GM21717 (cell line): ENCODE data around the gene BTBD9.

ENCODE experiments used
- ATAC-seq: cut with Tn5 transposase; IDR thresholded peaks from one replicate; pipeline ENCODE4 v1.9.1; 2021; ENCODE audit warnings: mild to moderate bottlenecking, moderate library complexity; ENCODE audit not compliant: unreplicated experiment

Gene BTBD9

DNA sequence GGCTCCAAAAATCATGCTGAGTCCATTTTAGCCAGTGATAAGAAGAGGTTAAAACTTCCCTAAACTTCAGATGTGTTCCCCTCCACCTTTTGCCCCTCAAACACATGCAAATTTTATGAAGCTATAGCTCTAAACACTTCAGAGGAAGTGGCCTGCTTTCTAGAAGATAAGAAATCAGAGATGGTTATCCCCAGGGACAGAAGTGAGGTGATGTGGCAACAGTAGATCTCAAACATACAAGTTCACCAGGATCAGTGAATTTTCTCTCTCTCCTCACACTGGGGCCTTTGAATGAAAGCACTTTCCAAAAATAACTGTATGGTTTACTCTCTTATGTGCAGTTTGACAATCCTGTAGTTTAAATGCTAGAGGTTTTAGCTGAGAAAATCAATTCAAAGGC is 332.0 kb downstream of the BTBD9 start:
- ATAC-seq, result no peak

DNA sequence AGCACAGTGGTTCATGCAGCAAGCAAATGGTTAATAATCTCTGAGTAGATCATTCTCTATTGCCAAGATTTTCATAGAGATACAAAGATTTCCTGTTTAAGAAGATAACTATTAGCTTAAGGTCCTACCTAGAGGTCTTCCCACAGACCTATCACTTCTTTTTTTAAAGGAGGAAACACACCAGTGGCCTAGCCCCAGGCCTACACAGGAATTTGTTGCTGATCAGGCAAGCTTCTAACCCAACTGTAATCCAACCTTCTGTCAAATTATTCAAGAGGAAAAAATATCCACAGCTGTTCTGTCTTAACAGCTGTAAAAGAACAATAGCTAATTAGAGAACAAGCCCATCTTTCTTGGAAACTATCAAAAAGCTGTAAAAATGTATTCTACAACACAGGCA is 332.8 kb downstream of the BTBD9 start:
- ATAC-seq, result no peak

DNA sequence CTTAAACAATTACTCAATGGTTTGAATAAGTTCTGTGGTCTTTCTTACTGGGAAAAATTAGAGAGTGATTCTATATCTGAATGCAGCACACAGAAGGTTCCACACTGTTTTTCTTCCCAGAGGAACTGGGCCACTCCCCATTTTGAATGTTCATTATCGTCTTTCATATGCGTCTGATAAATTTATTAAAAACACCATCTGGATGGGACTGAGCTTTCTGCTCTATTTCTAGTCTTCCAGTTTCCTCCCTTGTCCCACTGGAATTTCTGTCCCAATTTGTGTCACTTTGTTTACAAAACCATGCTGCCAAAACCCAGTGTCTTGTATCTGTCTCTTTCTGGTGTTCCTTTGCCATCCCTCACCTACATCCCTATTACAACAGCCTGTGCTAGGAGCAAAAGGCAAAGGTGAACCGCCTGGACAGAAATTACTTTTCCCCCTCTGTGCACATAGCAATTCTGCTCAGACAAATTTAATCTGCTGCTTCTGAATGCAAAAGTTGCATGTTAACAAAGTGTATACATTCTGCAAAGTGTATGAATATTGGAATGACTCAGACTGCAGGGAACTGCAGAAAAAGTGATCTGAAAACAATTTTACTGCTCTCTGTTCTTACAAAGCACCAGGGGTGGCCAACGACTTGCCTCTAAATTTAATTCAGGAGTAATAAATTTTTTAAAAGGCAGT is 333.6 kb downstream of the BTBD9 start:
- no peak for ATAC-seq

DNA sequence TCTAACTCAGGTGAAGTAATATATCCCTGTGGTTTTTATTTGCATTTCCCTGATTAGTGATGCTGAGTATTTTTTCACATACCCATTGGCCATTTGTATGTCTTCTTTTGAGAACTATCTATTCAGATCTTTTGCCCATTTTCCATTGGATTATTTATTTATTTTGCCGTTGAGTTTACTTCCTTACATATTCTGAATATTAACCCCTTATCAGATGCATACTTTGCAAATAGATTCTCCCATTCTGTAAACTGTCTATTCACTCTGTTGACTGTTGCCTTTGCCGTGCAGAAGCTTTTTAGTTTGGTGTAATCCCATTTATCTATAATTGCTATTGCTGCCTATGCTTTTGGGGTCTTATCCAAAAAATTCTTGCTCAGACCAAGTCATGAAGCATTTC is 336.9 kb downstream of the BTBD9 start:
- no peak for ATAC-seq

DNA sequence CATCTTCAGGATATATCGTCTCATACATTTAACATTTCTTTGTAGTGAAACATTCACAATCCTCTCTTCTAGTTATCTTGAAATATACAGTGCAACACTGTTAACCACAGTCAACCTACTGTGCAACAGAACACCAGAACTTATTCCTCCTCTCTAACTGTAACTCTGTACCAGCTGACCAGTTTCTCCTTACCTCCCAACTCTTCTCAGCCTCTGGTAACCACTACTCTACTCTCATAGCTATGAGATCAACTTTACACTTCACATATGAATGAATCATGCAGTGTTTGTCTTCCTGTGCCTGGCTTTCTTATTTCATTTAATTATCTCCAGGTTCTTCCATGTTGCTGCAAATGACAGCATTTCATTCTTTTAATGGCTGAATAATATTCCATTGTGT is 337.6 kb downstream of the BTBD9 start:
- no peak for ATAC-seq

DNA sequence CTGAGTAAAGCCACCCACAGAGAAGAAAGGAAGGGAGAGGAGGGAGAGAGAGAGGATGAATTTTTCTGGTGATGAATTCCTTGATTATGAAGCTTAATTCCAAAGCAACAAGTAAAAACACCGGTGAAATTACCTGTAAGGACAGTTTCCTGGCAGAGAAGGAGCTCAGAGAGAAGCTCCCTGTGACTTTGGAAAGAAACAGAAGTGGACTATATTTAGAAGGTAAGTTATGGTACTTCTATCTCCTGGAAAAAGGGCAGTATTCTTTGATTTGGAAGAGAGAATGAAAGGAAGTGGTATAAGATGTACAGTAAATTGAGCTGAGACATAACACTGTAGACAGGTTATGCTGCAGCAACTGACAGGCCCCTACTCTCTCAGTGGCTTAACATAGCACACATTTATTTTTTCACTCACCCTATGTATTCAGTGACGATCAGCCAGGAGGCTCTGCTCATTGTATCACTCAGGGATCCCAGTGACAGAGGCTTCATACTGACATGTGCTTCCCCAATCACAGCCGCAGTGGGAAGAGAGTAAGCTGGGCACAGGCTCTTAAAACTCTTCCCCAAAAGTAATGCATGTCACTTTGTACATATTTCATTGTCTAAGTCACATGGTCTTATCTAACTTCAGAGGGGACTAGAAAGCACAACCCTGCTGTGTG is 349.5 kb downstream of the BTBD9 start:
- ATAC-seq, result no peak

DNA sequence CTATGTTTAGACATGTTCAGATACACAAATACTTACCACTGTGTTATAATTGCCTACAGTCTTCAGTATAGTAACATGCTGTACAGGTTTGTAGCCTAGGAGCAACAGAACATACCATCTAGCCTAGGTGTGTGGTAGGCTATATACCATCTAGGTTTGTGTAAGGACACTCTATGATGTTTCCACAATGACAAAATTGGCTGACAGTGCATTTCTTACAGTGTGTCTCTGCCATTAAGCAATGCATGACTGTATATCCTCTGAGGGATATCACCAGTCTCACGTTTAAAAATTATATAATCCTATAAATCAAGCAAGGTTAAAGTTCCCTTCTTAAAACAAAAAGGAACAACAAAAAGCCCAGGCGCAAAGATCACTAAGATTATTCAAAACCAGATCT is 352.2 kb downstream of the BTBD9 start:
- no peak for ATAC-seq

DNA sequence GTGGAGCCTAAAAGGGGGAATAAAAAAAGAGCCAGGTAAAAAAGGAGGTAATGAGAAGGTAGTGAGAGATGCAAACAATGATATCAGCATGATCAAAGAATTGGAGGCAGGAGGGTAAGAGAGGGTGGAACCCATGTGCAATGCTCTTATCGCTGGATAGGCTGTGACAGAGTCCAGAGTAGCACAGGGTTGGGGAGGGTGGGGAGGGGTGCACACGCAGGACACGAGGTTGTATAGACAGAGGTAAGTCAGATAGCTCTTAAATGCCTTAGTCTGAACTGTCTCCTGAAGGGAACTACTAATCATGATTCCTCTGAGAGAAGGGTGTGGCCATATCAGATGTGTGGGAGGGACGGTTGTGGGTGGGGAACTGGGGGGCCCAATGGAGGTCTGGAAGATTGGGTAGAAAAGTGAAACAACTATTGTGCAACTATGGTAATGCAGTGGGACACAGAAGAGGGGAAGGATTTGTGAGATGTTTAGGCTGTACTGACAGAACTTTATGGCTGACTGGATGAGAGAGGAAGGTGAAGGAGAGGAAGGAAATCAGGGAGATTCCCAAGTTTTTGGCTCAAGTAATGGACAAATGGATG is 354.8 kb downstream of the BTBD9 start:
- ATAC-seq, result no peak

DNA sequence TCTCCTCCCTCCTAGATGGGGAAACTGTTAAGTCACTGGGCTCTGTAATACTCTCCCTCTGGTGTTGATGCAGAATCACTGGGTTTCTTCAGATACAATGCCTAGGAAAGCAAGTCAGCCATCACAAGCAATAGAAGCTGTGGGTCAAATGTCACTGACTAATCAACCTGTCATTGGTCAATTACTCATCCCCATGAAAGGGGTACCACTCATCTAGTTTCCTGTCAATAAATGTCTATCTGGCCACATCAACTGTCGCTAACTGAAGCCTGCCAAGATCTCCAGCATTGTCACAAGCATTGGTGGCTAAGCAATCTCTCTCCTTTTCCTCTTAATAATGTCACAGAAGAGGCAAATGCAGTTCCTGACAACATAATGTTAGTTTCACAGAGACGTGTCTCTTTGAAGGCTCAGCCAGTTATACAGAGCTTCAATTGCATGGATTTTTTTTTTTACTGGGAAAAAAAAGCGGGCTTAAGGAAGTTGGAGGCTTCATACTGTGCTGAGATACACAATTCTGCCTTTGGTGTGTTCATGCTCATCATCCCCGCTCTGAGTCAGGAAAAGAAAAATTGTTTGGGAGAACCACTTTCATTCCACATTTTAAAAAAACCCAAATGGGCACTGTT is 355.9 kb downstream of the BTBD9 start:
- ATAC-seq, result no peak

DNA sequence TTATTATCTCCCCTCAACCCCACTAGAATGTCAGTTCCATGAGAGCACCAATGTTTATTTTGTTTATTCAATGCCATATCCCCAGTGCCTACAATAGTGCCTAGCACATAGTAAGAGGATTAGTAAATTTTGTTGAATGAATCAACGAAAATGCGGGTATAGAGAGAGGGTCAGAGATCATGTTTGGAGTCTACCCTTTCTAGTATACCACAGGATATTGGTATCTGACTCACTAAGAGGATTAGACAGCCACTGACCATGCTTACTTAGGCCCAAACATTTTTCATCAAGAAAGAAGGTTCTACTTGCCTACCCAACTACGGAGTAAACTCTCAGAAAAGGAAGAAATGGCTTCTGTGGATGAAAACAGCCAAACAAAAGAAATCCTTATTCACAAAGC is 356.8 kb downstream of the BTBD9 start:
- no peak for ATAC-seq

DNA sequence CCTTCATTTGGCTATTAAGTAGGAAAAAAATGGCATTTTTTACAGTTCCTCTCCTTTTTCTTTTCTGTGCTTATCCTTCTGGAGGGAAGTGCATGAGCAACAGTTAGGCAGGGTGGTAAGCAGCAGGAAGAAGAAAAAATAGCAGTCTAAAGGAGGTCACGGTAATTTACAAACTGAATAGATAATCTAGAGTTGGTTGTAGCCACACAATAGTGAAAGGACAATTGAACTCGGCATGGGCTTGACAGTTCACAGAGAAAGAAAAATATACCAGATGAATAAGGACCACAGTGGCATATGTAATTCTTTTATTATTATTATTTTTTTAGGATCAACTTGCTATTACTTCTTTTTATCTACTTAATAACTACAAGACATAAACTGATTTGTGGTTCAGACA is 358.6 kb downstream of the BTBD9 start:
- ATAC-seq, result no peak

DNA sequence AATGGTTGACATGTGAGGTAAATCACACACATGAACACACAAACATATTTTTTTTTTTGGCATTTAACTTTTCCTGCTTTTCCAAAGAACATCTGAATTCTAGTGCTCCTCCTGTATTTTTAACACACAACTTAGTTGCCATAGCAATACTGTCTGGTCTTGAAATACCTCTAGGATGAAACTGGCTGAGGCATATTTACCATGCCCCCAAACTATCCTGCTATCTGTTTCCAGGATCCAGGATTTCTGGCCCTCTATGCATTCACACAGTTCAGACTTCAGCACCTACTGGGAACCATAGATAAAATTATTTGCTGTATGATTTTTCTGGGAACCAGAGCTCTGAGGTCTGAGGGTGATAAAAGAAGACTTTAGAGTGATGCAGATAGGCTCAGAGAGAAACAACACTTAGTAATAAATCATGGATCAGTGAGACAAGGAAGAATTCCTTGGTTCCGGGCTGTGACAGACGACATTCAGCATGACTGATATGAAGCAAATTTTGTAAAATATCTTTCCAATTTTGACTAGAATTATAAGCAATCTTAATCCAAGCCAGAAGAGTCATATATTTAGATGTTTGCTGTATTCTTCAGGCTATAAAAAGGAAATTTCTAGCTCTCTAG is 359.7 kb downstream of the BTBD9 start:
- ATAC-seq, result no peak

DNA sequence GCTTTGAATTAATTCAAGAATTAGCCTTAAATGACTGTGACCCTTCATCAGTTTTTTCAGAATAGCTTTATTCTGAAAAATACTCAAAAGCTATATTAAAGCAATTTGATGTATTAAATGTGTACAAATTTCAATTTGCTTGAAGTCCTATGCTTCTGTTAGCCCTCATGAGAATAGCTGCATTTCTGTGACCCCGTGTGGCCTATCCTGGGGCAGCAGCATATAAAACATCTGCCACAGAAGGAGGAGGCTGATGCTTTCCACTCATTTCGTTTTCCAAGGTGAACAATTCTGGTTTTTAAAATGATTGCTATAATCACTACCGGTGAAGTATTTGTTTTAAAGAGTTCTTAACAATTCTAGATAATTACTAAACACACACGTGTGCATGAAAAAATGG is 360.3 kb downstream of the BTBD9 start:
- ATAC-seq, result no peak

DNA sequence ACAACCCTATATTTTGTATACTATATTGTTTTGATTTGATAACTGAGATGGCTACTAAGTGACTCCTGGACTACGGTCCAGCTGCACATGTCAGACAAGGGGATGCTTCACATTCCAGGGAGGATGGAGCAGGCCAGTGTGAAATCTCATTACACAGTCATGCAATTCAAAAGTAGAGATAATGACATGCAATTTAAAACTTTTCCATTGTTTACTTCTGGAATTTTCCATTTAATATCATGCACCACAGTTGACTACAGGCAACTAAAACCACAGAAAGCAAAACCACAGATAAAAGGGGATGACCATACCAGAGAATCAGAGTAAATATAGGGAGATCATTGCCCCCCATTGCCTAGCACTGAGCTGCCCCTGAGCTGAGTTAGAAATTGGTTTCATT is 366.4 kb downstream of the BTBD9 start:
- no peak for ATAC-seq

DNA sequence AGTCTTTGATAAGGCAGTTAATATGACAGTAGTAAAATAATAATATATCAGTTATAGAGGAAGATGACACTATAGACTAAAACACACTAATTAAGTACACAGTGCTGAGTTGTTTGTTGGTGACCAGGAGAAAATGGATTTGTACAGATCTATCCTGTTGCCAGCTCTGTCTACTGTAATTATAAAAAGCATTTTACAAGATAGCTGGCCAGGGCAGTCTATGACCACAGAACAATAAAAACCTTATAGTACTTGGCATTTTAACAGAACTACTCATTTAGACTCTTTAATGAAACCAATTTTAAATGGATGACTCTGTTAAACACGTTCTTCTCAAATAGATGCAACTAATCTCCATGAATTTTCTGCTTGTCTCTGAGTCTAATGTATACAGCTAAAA is 367.5 kb downstream of the BTBD9 start:
- no peak for ATAC-seq

DNA sequence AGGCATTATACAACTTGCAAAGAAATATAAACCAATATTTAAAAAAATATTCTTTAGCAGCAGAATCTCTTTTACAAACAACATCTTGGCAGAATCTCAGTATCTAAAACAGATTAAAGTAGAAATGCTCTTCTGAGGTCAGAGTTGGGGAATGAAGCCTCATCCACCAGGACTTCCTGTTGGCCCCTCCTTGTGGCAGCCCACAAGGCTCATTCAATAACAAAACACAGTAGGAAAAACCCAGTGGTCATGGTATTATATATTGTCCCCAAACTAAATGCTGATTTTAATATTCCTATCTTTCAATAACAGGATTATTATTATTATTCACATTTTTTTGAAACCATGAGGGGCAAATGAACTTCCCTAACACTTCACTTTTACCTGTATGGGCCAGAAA is 368.6 kb downstream of the BTBD9 start:
- ATAC-seq, result no peak

DNA sequence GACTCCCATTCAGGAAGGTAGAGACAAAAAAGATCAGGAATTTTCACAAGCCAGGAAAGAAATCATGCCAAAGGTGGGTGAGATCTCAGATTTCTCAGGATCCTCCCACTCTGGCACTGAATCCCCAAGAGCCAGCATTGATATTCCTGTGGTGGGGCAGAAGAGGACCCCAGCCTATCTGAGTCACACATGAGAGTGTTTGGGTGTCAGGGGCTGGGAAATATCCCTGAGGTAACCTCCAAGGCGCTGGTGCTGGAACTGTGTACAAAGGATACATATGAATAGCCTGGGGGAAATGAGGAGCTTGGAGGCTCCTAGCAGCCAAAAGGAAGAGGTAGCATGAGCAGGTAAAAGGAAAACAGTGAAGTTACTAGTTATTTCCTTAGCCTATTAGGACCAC is 369.4 kb downstream of the BTBD9 start:
- no peak for ATAC-seq

DNA sequence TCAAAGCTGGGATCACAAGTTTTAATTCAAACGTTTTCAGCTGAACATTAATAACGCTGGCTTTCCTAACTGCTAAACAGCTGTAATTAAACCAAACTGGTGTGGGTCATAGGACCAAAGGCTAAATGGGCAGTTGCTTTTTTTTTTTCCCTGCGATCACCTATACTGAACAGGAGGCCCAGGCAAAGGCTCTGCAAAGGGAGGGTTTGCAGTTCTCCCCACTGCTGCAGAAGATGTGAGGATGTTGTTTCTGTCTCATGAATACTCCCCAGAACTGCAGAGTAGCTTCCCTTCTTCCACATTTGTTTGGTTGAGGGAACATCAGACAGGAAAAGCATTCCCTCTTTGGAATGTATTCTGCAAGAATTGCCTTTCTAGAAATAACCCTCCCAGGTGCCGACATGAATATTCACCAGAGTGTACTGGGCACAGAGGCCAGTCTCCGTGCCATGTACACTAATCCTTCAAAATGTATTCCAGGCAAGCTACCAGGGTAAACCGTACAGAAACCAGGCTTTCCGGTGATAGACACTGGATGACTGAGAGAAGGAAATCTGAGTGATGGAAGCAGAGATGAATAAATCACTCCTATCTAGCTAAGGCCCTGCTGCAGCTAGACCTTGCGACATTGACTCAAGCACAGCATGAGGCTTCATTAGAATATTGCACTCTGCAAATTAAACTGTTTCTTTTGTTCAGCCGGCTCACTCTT is 370.1 kb downstream of the BTBD9 start:
- ATAC-seq, result no peak

DNA sequence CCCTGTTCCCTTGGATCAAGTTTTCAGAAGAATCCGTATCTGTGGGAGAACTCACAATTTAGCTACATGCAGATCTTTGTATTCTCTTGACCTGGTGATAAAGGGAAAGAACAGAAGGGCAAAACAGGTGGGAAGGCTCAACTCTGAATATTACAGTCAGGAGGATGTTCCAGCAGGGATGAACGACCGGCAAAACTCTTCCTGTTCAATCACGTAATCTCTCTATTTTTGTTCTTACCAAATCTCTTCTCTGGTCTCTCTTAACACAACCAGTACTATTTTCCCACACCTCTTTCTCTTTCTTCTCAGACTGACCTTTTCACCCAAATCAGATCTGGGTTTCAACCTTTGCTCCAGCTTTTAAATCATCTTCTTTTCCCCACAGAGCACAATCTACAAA is 371.4 kb downstream of the BTBD9 start:
- ATAC-seq, result no peak

DNA sequence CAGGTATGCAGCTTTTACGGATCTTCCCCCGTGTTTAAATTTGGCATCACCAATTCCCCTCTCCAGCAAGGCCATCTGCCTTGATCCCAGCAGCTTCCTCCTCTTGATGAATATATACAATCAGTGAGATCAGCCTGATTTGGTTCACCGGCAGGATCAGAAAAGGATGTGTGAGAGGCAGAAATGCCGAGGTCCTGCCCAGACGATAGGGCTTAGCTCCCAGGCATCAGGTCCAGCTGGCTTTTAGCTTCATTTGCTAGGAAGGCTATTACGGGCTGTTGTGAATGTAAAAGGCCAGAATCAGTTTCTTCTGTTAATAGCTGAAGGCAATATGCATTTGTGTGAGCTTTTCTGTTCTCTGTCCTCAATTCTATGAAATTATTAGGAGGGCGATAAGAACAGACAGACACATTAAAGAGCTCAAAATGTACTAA is 372.8 kb downstream of the BTBD9 start:
- no peak for ATAC-seq

DNA sequence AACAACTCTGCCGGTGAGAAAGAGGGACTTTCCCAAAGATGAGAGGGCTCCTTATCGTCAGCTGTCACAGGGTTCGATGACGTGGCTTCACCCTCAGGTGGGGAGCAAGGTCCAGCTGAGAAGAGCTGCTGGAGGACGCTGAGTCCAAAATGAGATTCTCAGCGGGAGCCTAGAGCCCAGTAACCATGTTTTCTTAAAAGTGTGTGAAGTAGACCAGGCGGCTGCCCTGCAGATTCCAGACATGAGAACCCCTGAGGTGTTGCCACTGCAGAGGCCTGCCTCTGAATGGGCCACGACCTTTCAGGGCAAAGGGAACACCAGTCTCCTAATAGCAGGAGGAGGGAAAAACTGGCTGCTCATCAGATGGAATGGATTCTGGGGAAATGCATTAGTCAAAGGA is 375.1 kb downstream of the BTBD9 start:
- ATAC-seq, result no peak
